ENCODE results near the gene KCNQ1.

Gene KCNQ1

DNA sequence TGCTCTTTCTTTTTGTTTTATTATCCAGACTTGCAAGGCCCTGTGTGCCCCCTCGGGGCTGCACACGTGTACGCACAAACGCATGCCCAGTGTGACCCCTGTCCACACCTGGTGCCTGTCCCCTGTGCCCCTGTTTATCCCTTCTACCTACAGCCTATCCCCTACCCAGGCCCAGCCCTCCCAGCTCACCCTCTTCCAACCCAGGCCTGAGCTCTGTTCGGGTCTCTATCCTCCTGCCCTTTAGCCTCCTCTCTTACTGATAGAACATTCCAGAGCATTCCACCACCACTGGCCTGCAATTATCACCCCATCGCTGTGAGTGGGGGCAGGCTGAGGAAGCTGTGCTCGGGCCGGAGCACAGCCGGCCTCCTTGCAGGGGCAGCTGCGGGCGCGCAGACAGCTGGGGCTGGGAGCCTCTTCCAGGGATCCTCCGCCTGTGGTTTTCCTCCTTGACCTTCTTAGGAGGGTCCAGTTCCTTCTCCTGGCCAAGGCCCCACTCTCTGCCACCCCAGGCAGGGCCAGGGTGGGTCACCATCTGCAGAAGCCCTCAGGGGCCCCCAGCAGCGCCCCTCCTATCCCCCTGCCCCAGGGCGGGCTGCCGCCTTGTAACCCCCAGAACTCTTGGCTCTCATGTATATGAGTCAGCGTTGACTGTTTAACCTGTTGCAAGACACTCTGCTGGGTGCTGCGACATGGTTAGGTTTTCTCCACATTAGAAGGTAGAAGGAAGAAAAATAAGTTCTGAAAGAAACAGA lies 296.7 kb downstream of the KCNQ1 start:
- H3K27ac Mint-ChIP-seq: no peak overlapping the region

DNA sequence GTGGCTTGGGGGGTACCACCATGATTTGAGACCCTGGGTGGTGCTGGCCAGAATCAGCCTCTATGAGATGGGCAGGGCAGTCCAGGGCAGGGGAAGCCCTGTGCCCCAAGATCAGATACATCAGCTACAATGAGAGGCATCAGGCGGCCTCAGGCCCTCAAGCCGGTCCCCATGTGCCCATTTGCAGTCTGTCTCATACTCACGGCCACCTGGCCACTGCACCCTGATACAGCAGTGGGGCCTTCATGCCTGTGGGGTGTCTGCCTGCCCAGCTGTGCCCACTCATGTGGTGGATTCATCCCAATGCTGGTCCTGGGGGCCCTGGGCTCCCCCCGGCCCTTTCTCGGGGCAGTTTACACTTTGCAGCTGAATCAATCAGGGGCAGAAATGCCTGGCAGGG lies 297.4 kb downstream of the KCNQ1 start:
- H3K27me3 Mint-ChIP-seq (ENCODE audit: low read depth): no peaks in the 10 kb centered on the region
- no peaks in the 10 kb centered on the region for H3K9me3 Mint-ChIP-seq
- H3K27ac Mint-ChIP-seq: no peak overlapping the region
- H3K4me1 Mint-ChIP-seq (ENCODE audit: low read depth): no peaks in the 10 kb centered on the region
- no peak overlapping the region for H3K4me3 Mint-ChIP-seq
- no peaks in the 10 kb centered on the region for H3K36me3 Mint-ChIP-seq (ENCODE audit: low read depth)

More for the DNA sequence above, 296.7 kb downstream of the KCNQ1 start:
- Mint-ChIP-seq H3K27me3 (ENCODE audit: low read depth) (no peaks in the 10 kb centered on the region), H3K4me3 (no peak overlapping the region), H3K36me3 (ENCODE audit: low read depth) (no peaks in the 10 kb centered on the region), H3K9me3 (no peaks in the 10 kb centered on the region), H3K4me1 (ENCODE audit: low read depth) (no peaks in the 10 kb centered on the region)

DNA sequence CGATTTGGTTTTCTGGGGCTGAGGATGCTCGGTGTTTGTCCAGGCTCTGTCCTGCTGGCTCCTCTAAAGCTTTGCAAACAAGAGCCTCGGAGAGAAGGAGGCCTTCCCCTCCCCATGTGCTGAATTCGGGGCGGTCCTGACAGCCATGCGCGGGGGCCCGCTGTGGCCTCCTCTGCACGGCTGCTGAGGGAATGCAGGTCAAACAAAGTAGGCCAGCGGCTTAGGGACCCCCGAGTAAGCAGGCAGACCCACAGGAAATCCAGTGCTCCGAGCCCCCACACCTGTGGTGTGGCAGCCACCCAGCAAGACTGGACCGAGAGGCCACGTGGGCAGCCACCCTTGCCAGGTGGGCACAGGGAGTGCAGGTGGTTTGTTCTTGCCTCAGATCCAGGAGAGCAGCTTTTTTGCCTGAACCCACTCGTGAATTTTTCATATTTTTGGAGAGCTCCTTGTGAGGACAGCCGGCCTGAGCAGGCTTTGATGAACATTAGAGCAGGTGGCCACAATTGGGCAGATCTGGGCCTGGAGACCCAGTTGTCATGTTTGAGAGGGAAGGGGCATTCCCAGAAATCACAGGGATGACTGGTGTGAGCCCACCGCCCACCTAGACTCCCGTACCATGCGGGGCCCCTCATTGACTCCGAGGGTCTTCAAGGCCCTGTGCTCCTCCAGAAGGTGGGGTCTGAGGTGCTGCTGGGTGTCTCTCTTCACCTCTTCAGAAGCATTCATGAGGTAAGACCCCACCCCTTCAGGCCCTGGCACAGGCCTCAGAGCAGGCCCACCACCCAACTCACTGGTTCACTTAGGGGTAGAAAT lies 298.0 kb downstream of the KCNQ1 start:
- Mint-ChIP-seq H3K27ac (no peak overlapping the region), H3K4me1 (ENCODE audit: low read depth) (no peaks in the 10 kb centered on the region), H3K4me3 (no peak overlapping the region), H3K27me3 (ENCODE audit: low read depth) (no peaks in the 10 kb centered on the region), H3K36me3 (ENCODE audit: low read depth) (no peaks in the 10 kb centered on the region), H3K9me3 (no peaks in the 10 kb centered on the region)

DNA sequence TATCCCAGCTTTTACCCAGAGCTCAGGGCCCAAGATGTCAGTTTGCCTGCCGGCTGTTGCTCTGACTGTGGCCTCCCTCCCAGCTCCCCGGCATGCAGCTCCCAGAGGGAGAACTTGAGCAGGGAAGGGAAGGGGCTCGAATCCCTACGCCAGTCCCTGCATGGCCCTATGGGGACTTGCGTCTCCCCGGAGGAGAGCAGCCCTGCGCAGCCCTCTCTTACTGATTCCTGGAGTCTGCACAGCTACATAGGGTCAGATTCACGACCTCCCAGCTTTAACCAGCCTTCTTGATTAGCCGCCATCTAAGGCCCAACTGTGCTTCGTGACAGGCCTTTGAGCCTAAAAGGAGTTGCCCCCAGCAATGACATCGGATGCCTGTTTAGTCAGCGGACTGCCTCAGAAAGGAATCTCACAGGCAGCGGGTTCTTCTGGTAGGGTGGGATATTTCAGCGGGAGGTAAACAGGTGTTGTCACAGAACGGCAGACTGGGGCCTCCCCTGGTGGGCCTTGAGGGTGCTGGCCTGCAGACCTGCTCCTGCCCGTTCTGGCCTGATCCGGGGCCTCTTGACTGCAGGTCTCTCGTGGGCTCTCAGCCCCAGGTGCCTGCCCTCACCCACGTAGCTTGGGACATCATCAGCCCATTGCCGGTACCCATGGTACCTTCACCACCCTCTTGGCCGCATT lies 298.8 kb downstream of the KCNQ1 start:
- no peaks in the 10 kb centered on the region for H3K4me1 Mint-ChIP-seq (ENCODE audit: low read depth)
- no peak overlapping the region for H3K27ac Mint-ChIP-seq
- no peaks in the 10 kb centered on the region for H3K9me3 Mint-ChIP-seq
- H3K4me3 Mint-ChIP-seq: no peak overlapping the region
- H3K36me3 Mint-ChIP-seq (ENCODE audit: low read depth): no peaks in the 10 kb centered on the region
- no peaks in the 10 kb centered on the region for H3K27me3 Mint-ChIP-seq (ENCODE audit: low read depth)

DNA sequence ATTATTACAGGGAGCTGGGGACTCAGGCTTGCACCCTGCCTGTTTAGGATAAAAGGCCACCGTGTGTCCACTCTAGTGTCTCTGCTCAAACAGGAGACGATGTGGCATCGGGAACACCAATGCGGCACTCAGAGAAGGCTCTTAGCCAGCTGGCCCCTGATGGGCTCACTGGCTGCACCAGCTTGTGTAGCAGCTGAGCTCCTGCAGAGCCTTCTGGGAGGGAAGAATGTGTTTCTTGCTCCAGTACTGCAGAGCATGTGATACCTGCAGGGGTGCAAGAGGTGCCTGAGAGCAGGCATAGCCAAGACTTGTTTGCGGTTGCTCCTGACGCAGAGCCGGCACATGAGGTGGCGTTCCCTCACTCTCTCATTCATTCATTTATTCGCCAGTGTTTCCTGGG lies 299.4 kb downstream of the KCNQ1 start:
- H3K9me3 Mint-ChIP-seq: no peaks in the 10 kb centered on the region
- no peaks in the 10 kb centered on the region for H3K36me3 Mint-ChIP-seq (ENCODE audit: low read depth)
- no peaks in the 10 kb centered on the region for H3K4me1 Mint-ChIP-seq (ENCODE audit: low read depth)
- H3K27me3 Mint-ChIP-seq (ENCODE audit: low read depth): no peaks in the 10 kb centered on the region
- H3K4me3 Mint-ChIP-seq: no peak overlapping the region
- H3K27ac Mint-ChIP-seq: no peak overlapping the region

DNA sequence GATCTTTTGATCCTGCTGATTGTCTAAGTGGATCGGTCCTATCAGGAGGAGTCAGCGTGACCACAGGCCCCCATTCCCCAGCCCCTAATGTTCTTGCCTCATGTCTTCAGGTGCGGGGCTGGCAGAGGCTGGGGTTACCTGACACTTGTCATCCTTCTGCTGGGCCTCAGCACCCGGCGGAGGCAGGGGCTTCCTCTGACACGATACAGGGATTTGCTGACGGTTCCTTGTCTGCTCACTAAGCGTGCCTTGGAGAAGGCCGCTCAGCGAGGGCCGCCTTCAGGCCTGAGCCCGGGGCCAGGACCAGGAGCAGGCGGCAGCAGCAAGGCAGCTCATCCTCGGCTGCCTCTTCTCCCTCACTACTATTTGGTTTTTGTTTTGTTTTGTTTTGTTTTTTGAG lies 300.7 kb downstream of the KCNQ1 start:
- no peaks in the 10 kb centered on the region for H3K36me3 Mint-ChIP-seq (ENCODE audit: low read depth)
- H3K27me3 Mint-ChIP-seq (ENCODE audit: low read depth): no peaks in the 10 kb centered on the region
- no peaks in the 10 kb centered on the region for H3K9me3 Mint-ChIP-seq
- no peak overlapping the region for H3K27ac Mint-ChIP-seq
- no peak overlapping the region for H3K4me3 Mint-ChIP-seq
- no peaks in the 10 kb centered on the region for H3K4me1 Mint-ChIP-seq (ENCODE audit: low read depth)

DNA sequence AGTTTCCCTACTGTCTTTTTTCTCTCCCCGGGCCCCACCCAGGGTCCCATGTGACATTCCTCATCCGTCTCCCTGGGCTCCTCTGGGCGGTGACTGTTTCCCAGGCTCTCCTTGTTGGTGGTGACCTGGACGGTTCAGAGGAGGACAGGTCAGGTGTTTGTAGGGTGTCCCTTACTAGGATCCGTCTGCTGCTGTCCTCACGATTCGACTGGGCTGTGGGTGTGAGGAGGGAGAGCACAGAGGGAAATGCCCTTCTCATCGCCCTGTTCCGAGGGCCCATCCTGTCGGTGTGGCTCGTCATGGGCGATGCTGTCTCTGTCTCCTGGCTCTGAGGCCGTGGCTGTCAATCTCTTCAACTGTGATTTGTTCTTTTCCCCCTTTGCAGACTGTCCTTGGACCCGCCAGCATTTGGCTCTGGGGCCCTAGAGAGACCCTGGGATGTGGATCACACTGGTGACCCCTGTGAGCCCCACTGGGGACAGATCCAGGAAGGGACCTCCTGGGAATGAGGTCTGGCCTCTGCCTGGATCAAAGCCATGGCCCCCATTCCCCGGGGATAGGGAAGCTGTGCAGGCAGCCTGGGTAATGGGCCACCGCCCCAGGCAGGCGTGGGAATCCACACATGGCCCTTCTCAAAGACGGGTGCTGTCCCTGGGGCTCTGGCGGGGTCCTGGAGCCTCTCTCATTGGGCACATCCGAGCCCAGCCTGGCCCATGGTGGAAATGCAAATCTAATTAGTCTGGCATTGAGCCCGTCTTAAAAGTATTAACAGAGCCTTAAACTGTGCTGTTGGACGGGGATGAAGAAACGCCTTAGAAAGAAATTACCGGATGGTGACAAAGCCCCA lies 301.8 kb downstream of the KCNQ1 start:
- Mint-ChIP-seq H3K9me3 (no peaks in the 10 kb centered on the region), H3K4me3 (no peak overlapping the region), H3K27me3 (ENCODE audit: low read depth) (no peaks in the 10 kb centered on the region), H3K36me3 (ENCODE audit: low read depth) (no peaks in the 10 kb centered on the region), H3K4me1 (ENCODE audit: low read depth) (no peaks in the 10 kb centered on the region), H3K27ac (no peak overlapping the region)

- Mint-ChIP-seq H3K27ac (no peak overlapping the region), H3K4me3 (no peak overlapping the region), H3K9me3 (no peaks in the 10 kb centered on the region), H3K27me3 (ENCODE audit: low read depth) (no peaks in the 10 kb centered on the region), H3K4me1 (ENCODE audit: low read depth) (no peaks in the 10 kb centered on the region), H3K36me3 (ENCODE audit: low read depth) (no peaks in the 10 kb centered on the region)
These were observed 302.6 kb downstream of the KCNQ1 start for GRCh38 chr11:2747248-2748027.

- Mint-ChIP-seq H3K27ac (no peak overlapping the region), H3K27me3 (ENCODE audit: low read depth) (no peaks in the 10 kb centered on the region), H3K4me1 (ENCODE audit: low read depth) (no peaks in the 10 kb centered on the region), H3K4me3 (no peak overlapping the region), H3K36me3 (ENCODE audit: low read depth) (no peaks in the 10 kb centered on the region), H3K9me3 (no peaks in the 10 kb centered on the region)
These were observed 303.4 kb downstream of the KCNQ1 start for GRCh38 chr11:2748061-2748813.

- Mint-ChIP-seq H3K4me1 (ENCODE audit: low read depth) (no peaks in the 10 kb centered on the region), H3K27me3 (ENCODE audit: low read depth) (no peaks in the 10 kb centered on the region)
These were observed 304.2 kb downstream of the KCNQ1 start for GRCh38 chr11:2748814-2749554.

GRCh38 chr11:2750101-2750681 lies 305.4 kb downstream of the KCNQ1 start:
- Mint-ChIP-seq H3K27ac (no peak overlapping the region), H3K4me3 (no peak overlapping the region), H3K9me3 (peaks cover 6% of the 10 kb centered on the region), H3K36me3 (ENCODE audit: low read depth) (no peaks in the 10 kb centered on the region), H3K27me3 (ENCODE audit: low read depth) (no peaks in the 10 kb centered on the region), H3K4me1 (ENCODE audit: low read depth) (no peaks in the 10 kb centered on the region)

More at GRCh38 chr11:2748814-2749554, 304.2 kb downstream of the KCNQ1 start:
- no peak overlapping the region for H3K27ac Mint-ChIP-seq
- H3K36me3 Mint-ChIP-seq (ENCODE audit: low read depth): no peaks in the 10 kb centered on the region
- no peak overlapping the region for H3K4me3 Mint-ChIP-seq
- peaks cover 3% of the 10 kb centered on the region for H3K9me3 Mint-ChIP-seq
